Fibroblast of lung (primary cell): ENCODE results near the gene DKC1.

Source experiments
- CTCF ChIP-seq, 2 donors: IDR thresholded peaks in 1 of 2; conservative IDR thresholded peaks in 1 of 2; 1 replicate in 1 of 2; 2 replicates in 1 of 2; pipeline ENCODE4 v1.5.1; 2011 to 2012; ENCODE audit warnings: low read length in 2 of 2, control low read depth in 1 of 2, inconsistent platforms in 1 of 2, low read depth in 1 of 2, mild to moderate bottlenecking in 1 of 2
- EZH2 ChIP-seq: IDR thresholded peaks from 2 replicates; pipeline ENCODE4 v1.5.1; 2012; ENCODE audit warnings: low read length, control low read depth, mild to moderate bottlenecking; ENCODE audit errors: missing control alignments

GRCh38 chrX:154715825-154716224, 46.8 kb upstream of the DKC1 start:
- no peak for TF ChIP-seq CTCF (conservative IDR thresholded peaks at IDR 0.05 in 1 of 2, IDR thresholded peaks at IDR 0.05 in 1 of 2; ENCODE audit: low read depth in 1 of 2, low read length in 2 of 2)
- no peak for TF ChIP-seq EZH2
